KMS-11 (cell line): ENCODE results near the gene ARHGAP24.
A peak's percentile ranks its signal among the peaks of the same experiment; 100 is the strongest.

Source experiments
- H2AFZ ChIP-seq: fragments of 200-600 bp; sonication (generic); 2 replicates; pipeline ENCODE4 v1.6.1; 2016; ENCODE audit warnings: antibody characterized with exemption, mixed run types, low read depth
- H3K27ac ChIP-seq: fragments of 200-600 bp; sonication (generic); 2 replicates; pipeline ENCODE4 v1.6.1; 2016; ENCODE audit warnings: mild to moderate bottlenecking, mixed run types
- H3K27me3 ChIP-seq: fragments of 200-600 bp; sonication (generic); 2 replicates; pipeline ENCODE4 v1.6.1; 2017; ENCODE audit warnings: mild to moderate bottlenecking, low read depth, mixed run types, moderate library complexity; ENCODE audit not compliant: insufficient read depth
- H3K36me3 ChIP-seq: fragments of 200-600 bp; sonication (generic); 2 replicates; pipeline ENCODE4 v1.6.1; 2017; ENCODE audit warnings: mild to moderate bottlenecking, mixed run types; ENCODE audit not compliant: insufficient read depth
- H3K4me1 ChIP-seq: fragments of 200-600 bp; sonication (generic); 2 replicates; pipeline ENCODE4 v1.6.1; 2016; ENCODE audit warnings: mild to moderate bottlenecking, low read depth, mixed run types; ENCODE audit not compliant: poor library complexity, severe bottlenecking
- H3K4me2 ChIP-seq: fragments of 200-600 bp; sonication (generic); 2 replicates; pipeline ENCODE4 v1.7.0; 2016; ENCODE audit warnings: mild to moderate bottlenecking, mixed run types
- H3K4me3 ChIP-seq: fragments of 200-600 bp; sonication (generic); IDR thresholded peaks from 2 replicates; pipeline ENCODE4 v1.6.1; 2017; ENCODE audit warnings: low read depth, low read length, mixed read lengths; ENCODE audit not compliant: insufficient read depth
- H3K79me2 ChIP-seq: fragments of 200-600 bp; sonication (generic); 2 replicates; pipeline ENCODE4 v1.6.1; 2016; ENCODE audit warnings: low read depth, mixed run types; ENCODE audit not compliant: insufficient read depth
- H3K9ac ChIP-seq: fragments of 200-600 bp; sonication (generic); 2 replicates; pipeline ENCODE4 v1.6.1; 2016; ENCODE audit warnings: mild to moderate bottlenecking, mixed run types
- H4K20me1 ChIP-seq: fragments of 200-600 bp; sonication (generic); 2 replicates; pipeline ENCODE4 v1.6.1; 2016; ENCODE audit warnings: mild to moderate bottlenecking, mixed run types; ENCODE audit not compliant: insufficient read depth
- CTCF ChIP-seq: fragments of 200-600 bp; sonication (generic); conservative IDR thresholded peaks from 2 replicates; pipeline ENCODE4 v1.6.1; 2017; ENCODE audit warnings: low read depth, mild to moderate bottlenecking, antibody characterized with exemption, low read length, moderate library complexity, mixed read lengths

ARHGAP24 gene

GRCh38 chr4:85925071-85925470 lies 450.1 kb downstream of the ARHGAP24 start:
- no peak overlapping the region for H3K4me3 ChIP-seq
- no peak overlapping the region for H2AFZ ChIP-seq
- H3K36me3 ChIP-seq: no peaks in the 10 kb centered on the region
- no peak overlapping the region for H3K9ac ChIP-seq
- no peaks in the 10 kb centered on the region for H4K20me1 ChIP-seq
- no peak overlapping the region for H3K4me2 ChIP-seq
- H3K27ac ChIP-seq: no peak overlapping the region
- no peaks in the 10 kb centered on the region for H3K27me3 ChIP-seq
- H3K4me1 ChIP-seq: peaks cover 21% of the 10 kb centered on the region
- TF ChIP-seq CTCF: no peak
- H3K79me2 ChIP-seq: no peaks in the 10 kb centered on the region

GRCh38 chr4:85928775-85929591 lies 454.0 kb downstream of the ARHGAP24 start:
- no peaks in the 10 kb centered on the region for H3K27me3 ChIP-seq
- peaks cover 29% of the 10 kb centered on the region for H3K4me1 ChIP-seq
- no peaks in the 10 kb centered on the region for H3K36me3 ChIP-seq
- peak overlapping the region; percentile 51 for H3K4me2 ChIP-seq
- no peaks in the 10 kb centered on the region for H3K79me2 ChIP-seq
- no peak for TF ChIP-seq CTCF
- peak overlapping the region; percentile 65; the same call in 1 of the 2 replicates for H2AFZ ChIP-seq
- H3K27ac ChIP-seq: peak overlapping the region; percentile 36; the same call in 1 of the 2 replicates
- H3K4me3 ChIP-seq: peak overlapping the region; percentile 32
- no peaks in the 10 kb centered on the region for H4K20me1 ChIP-seq
- H3K9ac ChIP-seq: no peak overlapping the region; the same call in 1 of the 2 replicates

GRCh38 chr4:85929961-85930665 lies 455.2 kb downstream of the ARHGAP24 start:
- Histone ChIP-seq H3K4me2 (peak overlapping the region; percentile 51), H3K27ac (peak overlapping the region; percentile 36; the same call in 1 of the 2 replicates), H3K4me3 (peak overlapping the region; percentile 32), H3K27me3 (no peaks in the 10 kb centered on the region), H2AFZ (peak overlapping the region; percentile 65), H3K79me2 (no peaks in the 10 kb centered on the region), H3K9ac (peak overlapping the region; percentile 33; the same call in 1 of the 2 replicates), H4K20me1 (no peaks in the 10 kb centered on the region), H3K36me3 (no peaks in the 10 kb centered on the region), H3K4me1 (peaks cover 29% of the 10 kb centered on the region)
- no peak for TF ChIP-seq CTCF

- Histone ChIP-seq H3K36me3 (no peaks in the 10 kb centered on the region), H2AFZ (no peak overlapping the region), H4K20me1 (no peaks in the 10 kb centered on the region), H3K4me1 (peaks cover 29% of the 10 kb centered on the region), H3K27ac (no peak overlapping the region), H3K4me3 (no peak overlapping the region), H3K79me2 (no peaks in the 10 kb centered on the region), H3K4me2 (no peak overlapping the region), H3K9ac (no peak overlapping the region), H3K27me3 (no peaks in the 10 kb centered on the region)
- no peak for TF ChIP-seq CTCF
Measured at GRCh38 chr4:85932500-85933290, 457.7 kb downstream of the ARHGAP24 start.
